HG02588 (cell line): Measurements from ENCODE around the gene FRMD4A.
"Not testable (repeated sequence)": the region's sequence is repeated elsewhere in the genome, so short reads cannot be mapped to it uniquely, and the experiment has no call there.

Experiments
- ATAC-seq: cut with Tn5 transposase; IDR thresholded peaks from one replicate; pipeline ENCODE4 v1.9.1; 2021; ENCODE audit warnings: mild to moderate bottlenecking, moderate library complexity; ENCODE audit not compliant: unreplicated experiment

Gene FRMD4A

DNA sequence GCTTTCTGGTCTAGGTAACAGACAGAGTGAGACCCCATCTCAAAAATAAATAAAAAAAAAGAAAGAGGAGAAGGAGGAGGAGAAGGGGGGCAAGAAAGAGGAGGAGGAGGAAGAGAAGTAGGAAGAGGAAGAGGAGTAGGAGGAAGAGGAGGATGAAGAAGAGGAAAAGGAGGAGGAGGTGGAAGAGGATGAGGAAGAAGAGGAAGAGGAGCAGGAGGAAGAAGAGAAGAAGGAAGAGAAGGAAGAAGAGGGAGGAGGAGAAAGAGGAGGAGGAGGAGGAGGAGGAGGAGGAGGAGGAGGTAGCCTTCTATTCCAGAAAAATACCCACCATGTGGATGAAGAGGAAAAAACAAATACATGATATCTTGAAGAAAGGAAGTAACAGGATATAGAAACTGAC is 172.1 kb downstream of the FRMD4A start:
- ATAC-seq = no peak

DNA sequence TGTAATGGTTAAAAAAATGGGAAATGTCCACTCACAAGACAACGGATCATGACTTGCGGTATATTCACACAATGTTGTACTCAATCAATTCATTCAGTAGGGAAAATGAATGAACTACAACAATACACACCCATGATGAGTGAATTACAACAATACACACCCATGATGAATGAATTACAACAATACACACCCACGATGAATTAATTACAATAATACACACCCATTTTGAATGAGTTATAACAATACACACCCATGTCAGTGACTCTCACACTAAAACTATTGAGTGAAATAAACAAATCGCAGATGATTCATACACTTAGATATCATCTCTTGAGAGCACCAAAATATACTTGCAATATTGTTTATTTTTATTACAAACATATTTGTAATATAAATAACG is 174.6 kb downstream of the FRMD4A start:
- no peak for ATAC-seq

DNA sequence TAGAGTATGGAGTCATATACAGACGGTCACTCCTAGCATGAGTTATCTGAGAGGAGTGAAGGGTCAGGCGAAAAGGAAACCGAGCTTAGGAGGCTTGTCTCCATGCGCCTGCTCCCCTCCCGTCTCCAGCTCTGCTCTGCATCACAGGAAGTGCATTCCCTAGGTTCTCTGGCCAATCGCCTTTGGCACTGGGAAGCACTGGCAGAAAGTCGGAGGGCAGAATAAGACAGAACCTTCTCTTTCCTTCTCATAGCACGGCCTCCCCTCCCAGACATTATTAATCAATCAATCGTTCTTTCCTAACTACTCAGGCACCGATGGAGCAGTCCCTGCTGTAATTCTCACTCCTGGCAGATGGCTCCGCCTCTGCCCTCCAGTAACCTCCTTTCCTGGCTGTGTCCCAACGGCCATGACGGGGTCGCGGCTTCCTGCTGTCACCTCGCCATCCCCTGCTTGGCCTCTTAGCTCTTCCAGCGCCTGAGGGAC is 177.1 kb downstream of the FRMD4A start:
- no peak for ATAC-seq

DNA sequence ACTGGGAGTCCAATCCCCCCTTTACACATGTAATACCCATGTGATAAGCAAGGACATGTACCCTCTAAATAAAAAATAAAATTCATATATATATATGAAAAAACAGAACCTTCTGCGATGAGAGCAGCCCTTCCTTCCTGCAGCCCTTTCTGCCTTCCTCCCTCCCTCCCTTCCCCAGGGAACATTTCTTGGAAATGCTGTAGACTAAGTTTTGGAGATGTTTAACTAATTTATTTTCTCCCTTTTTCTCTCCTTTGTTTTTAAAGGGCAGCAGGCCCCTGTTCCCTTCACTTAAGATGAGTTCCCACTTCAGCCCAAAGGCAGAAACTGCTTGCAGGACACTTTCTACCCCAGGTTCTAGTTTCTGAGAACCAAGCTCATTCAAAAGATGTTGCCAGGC is 179.2 kb downstream of the FRMD4A start:
- no peak for ATAC-seq

DNA sequence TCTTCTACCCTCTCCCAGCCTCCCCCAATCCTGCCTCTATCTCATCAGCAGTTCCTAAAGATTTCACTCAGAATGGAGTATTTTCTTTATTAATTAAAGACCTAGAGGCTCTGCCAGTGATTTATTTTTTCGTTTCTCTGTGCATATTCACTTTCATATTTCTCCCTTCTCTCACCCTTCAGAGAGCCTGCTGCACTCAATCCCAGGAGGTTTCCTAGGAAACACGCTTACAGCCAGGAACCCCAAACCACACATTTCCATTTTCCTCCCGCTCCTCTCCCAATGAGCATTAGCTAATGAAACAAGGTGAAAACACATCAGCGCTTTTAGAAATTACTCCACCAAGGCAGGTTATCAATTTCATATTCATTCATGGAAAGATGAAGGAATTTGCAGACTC is 180.2 kb downstream of the FRMD4A start:
- no peak for ATAC-seq

DNA sequence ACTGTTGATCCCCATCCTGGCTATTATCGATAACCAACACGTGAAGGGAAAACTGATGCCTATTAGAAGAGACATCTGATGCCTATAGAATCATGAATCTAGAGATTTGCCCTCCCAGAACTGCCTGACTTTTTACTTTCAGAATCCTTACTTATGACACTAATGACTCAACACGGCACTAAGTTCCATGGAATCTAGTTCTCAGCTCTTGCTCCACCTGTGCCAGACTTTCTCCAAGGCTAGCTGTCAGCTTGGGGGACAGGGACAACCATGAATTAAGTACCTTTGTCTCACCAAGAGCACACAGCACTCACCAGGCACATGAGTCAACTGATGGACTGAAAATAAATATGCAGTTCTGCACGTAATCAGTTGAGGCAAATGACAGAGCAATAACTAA is 184.2 kb downstream of the FRMD4A start:
- ATAC-seq = no peak

DNA sequence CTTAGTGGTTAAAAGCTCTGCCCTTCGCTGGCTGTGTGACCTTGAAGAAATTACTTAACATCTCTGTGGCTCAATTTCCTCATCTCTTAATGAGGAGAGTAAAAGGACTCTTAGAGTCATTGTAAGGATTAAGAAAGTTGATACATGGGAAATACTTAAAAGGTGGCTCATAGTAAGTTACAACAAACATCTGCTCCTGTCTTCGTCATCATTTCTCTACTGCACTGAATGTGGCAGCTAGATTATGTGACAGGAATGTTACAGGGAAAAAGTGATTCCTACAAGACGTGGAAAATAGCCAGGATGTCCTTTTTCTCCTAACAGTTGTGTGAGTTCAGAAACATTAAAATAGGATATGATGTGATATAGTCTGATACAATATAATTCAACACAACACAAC is 184.7 kb downstream of the FRMD4A start:
- ATAC-seq = no peak

DNA sequence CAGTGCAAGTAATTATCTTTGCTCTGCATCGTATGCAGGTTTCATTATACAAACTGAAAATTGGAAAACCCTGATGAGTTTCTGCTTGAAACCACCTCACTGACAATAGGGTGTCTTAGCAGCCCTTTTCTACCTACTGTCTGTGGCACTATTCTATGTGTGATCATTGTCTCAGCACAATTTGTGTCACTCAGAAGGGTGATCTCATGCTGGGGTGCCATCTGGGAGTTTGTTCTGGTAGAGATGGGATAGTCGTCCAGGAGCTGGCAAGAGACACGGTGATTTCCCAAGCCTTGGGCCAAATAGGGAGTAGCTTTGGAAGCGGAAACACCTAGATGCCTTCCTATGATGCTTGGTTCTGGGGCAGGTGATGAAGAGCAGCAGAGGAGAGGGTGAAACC is 186.3 kb downstream of the FRMD4A start:
- no peak for ATAC-seq

DNA sequence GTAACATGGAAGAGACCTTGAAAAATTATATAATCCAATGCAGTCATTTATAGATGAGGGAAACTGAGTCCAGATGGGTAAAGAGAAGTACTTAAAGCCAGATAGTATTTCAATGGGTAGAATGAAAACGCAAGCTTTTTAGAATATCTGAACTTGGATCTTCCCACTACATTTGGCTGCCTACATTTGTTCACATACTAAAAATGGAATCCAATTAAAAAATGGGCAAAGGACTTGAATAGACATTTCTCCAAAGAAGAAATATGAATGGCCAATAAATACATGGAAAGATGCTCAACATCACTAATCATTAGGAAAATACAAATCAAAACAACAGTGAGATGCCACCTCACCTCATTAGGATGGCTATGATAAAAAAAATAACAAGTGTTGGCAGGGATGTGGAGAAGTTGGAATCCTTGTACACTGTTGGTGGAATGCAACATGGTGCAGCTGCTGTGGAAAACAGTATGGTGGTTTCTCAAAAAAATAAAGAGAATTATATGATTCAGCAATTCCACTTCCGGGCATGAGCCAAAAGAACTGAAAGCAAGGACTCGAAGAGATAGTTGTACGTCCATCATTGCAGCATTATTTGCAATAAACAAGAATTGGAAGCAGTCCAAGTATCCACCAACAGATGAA is 188.0 kb downstream of the FRMD4A start:
- ATAC-seq = no peak

DNA sequence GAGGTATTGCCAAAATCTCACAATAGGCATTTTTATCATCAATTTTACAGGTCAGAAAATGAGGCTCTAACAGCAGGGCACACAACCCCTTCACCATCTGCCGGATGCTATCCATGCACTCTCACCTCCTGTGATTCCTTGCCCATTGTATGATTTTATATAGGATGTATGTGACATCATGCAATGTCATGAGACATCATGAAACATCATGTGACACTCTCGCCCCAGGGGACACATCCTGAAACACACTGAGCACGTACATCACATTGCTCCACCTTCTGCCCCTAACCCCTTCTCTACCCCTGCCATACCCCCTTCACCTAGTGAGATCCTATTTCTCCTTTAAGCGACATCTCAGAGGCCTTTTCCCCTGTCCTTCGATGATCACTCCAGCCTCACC is 189.4 kb downstream of the FRMD4A start:
- ATAC-seq = no peak

DNA sequence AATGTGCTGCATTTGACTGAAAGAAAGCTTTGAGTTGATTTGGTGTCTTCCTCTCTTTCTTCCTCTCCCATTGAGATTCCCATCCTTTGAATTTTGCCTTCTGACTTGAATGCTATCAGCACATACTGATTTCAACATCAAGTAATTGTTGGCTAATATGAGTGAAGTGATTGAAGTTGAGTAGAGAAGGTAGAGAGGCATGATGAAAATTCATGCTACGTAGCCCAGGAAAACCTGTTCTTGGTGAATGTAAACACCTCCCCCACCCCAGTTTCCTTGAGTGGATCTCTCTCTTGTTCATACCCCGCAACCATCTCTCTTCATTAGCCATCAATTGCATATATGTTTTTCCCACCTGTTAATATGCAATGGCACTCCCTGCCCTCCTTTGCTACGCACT is 193.3 kb downstream of the FRMD4A start:
- ATAC-seq = no peak

DNA sequence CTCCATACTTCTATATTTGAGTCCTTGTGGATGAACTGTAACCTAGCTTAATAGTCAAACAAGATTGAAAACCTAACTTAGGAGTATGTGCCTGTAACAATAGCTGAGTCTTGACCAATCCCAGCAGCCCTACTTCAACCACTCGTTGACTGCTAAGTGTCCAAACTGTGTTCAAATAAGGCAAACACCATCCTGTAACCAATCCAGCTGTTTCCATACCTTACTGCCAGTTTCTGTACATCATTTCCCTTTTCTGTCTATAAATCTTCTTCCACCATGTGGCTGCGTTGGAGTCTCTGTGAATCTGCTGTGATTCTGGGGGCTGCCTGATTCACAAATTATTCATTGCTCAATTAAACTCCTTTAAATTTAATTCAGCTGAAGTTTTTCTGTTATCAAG is 195.5 kb downstream of the FRMD4A start:
- not testable (repeated sequence) for ATAC-seq

DNA sequence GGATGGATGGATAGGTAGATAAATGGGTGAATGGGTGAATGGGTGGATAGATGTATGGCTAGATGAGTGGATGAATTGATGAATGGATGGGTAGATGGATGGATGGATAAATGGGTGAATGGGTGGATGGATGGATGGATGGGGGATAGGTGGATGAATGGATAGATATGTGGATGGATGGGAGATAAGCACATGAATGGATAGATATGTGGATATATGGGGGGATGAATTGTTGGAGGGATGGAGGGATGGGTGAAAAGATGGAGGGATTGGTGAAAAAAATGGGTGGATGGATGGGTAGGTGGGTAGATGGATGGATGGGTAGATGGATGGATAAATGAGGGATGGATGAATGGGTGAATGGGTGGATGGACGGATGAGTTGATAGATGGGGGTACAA is 196.4 kb downstream of the FRMD4A start:
- ATAC-seq = no peak

DNA sequence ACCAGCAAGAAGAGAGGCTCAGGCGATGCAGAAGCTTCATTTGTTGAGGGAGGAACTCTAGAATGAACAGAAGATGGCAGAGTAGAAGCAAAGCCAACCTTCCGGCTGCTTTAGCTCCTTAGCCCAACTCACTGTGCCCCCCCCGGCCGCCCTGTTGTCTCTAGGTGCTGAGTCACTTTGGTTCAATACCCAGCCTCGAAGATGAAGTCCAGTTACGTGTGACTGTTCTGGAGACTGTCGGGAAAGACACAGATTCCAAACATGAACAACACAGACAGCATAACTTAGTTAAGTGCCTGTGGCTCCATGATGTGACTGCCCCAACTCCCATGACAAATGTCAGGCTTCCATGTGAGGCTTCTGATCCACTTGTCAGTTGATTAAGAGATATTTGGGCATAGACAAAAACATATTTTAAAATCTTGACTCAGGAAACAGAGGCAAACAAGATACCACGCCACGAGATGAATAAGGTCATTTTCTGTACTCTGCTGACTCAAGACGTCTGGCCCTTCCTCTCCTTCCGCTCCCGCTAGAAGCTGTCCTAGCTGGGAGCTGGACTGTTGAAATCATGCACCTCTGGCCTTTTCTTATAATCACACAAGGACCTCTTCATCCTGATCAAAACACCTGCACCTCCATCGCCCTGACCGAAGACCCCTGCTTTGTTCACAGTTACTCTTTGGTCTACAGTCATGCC is 199.3 kb downstream of the FRMD4A start:
- ATAC-seq = no peak

DNA sequence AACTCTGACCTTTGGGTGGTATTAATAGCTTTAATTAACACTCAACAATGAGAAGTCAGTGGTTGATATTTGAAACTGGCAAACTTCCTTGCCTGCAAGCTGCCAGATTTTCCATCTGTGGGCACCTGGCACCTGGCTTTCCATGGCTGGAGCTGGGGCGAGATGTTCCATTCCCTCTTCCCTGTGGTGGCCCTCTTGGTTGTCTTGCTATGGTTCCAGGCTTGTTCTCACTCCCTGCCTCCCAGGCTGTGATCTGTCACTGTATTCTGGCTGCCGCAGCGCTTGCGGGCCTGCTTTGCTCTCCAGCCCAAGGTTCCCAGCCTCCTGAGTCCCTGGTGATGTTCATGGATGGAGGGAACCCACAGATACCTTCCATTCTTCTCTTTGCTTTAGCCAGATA is 201.0 kb downstream of the FRMD4A start:
- ATAC-seq = no peak

DNA sequence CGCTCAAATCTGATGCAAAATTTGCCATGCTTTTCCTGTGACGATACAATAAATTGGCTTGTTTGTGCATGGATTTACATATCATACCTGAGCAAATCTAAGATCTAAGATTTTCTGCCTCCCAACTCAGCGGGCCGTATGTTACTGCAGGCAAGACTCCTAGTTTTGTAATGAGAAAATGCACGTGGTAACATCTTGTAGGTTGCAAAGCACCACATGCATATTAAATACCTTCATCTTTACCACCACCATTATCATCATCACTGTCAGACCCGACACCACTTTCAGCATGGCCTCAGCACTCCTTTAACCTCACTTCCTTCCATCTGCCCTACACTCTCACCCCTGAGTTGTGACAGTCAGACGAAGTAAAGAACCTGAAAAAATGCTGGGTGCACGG is 202.2 kb downstream of the FRMD4A start:
- ATAC-seq = no peak

DNA sequence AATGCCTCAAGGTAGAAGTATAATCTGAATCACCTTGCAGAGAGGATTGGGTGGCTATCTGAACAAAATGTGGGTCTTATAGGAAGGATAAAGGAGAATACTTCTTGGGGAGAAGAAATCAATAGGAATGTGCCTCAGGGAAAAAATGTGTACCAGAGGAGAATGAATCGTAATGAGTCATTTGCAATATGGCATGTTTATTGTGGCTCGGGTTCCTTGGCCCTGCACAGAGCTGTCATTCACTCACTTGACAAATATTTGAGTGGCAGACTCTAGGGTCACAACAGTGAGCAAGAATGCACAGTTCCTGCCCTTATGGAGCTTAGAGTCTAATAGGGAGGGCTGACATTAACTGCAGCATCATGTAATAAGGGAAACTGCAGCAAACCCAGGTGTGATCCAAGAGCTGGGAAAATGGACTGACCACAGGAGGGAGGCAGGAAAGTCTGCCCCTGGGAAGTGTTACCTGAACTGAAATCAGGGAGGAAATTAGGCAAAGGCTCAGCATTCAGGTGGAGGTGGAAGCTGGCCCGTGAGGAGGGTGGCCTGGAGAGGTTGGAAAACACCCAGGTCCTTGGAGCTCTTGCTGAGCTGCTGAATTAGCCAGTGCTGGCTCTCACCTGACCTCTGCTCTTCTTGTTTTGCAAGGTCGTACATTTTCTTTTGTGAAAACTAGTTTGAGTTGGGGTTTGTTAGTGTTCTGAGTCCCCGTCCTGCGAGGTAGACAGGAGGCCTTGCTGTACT is 203.9 kb downstream of the FRMD4A start:
- ATAC-seq = no peak

DNA sequence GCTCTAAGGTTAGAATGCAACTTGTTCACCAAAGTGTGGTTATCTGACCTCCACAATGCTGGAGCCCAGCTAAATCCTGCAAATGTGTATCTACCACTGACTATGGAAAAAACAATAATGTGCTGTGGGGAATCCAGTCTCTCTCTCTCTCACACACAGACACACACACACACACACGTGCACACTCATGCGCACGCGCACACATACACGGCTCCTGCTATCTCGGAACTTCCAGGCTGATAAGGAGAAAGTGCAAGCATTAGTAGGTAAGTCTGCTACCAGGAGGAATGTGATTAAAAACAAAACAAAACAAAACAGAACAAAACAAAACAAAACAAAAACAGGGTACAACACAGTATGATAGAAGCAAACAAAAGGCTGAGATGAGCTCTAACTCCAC is 205.2 kb downstream of the FRMD4A start:
- no peak for ATAC-seq

DNA sequence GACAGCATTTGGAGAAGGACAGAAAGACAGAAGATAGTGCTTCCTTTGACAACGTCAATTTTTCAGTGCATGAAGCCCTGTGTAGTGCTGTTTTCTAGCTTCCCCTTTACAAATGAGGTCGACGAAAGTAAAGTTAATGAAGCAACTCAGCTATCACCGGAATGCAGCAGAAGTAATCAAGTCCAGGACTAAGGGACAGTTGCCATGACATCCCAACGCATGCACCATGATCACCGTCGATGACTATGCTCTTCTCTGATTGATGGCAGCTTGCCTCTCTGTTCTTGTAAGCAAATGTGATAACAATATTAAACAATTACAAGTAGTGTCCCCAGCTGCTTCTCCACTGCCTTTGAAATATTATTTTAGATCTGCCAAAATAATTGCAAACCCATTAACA is 205.8 kb downstream of the FRMD4A start:
- ATAC-seq = no peak

DNA sequence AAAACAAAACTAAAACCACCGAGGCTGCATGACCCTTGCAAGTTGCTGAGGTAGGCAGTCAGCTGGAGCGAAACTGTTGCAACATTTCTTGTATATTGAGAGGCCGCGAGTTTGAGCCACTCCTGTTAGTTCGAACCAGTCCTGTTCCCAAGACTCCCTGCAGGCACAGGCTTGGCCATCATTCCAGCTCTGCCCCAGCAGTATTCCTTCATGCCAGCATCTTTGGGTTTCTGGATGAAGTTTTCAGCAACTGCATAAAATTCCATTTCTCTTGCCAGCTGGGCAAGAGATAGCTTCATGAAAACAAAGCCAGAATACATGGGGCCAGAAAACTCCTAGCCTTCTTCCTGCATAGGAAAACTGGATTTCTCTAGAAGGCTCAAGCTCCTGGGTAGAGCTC is 207.6 kb downstream of the FRMD4A start:
- ATAC-seq = no peak

DNA sequence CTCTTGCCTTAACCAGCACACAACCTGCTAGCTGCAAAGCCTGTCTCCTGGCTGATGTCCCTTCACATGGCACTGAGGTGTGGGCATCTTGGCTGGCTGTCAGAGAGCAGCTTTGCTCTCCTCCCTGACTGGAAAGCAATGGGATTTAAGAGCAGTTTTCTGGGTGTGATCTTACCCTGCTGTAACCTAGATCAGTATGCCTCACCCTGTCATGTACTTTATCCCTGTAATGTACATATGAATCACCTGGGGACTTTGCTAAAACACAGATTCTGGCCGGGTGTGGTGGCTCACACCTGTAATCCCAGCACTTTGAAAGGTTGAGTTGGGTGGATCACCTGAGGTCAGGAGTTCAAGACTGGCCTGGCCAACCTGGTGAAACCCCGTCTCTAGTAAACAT is 209.9 kb downstream of the FRMD4A start:
- ATAC-seq = no peak

DNA sequence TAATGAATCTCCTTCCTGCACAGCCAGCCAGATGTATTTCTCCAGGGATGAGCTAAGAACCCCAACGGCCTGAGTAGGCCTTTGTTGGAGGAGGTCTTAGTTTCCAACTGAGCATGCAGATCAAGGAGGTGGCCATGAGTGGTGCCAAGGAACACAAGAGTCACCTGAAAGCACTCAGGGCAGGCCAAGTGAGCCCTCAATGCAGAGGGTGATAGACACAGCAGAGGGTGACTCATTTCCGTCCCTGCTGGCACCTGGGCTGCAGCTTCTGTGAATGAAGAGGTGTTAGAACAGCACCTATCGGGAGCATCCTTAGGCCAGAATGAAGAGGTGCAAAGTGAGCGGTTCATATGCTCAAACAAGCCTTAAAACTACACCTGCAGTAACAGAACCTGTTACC is 211.8 kb downstream of the FRMD4A start:
- ATAC-seq = no peak
